Brain microvascular endothelial cell (primary cell): ENCODE results near the gene POU5F2.

Experiments
- DNase-seq: peaks from one replicate; pipeline ENCODE4 v3.0.0-alpha.2; 2020
- H3K27ac ChIP-seq: fragments of 250-450 bp; sonication (Bioruptor Pico); 2 replicates; pipeline ENCODE4 v1.5.1; 2020; ENCODE audit warnings: mild to moderate bottlenecking, moderate library complexity
- H3K27me3 ChIP-seq: fragments of 250-450 bp; sonication (Bioruptor Pico); replicated peaks from 2 replicates; pipeline ENCODE4 v1.5.1; 2020; ENCODE audit warnings: mild to moderate bottlenecking
- H3K36me3 ChIP-seq: fragments of 250-450 bp; sonication (Bioruptor Pico); replicated peaks from 2 replicates; pipeline ENCODE4 v1.5.1; 2020; ENCODE audit warnings: mild to moderate bottlenecking
- H3K4me3 ChIP-seq: 2 replicates; pipeline ENCODE4 v1.5.1; 2011; ENCODE audit warnings: low read depth, mild to moderate bottlenecking, control low read depth, low read length, moderate library complexity
- CTCF ChIP-seq: IDR thresholded peaks from 2 replicates; pipeline ENCODE4 v1.5.1; 2011; ENCODE audit warnings: low read depth, mild to moderate bottlenecking, moderate library complexity, low read length, control low read depth, inconsistent platforms; ENCODE audit errors: missing control alignments
- in situ Hi-C: cut with HindIII; loops from 2 replicates; pipeline ENCODE4 v1.10.0; 2017; ENCODE audit warnings: low sequenced_read_pairs, low pct_ligation_motif_present

Gene POU5F2

GRCh38 chr5:93723005-93723404 is 18.4 kb downstream of the POU5F2 start:
- no peak for DNase-seq

GRCh38 chr5:93722588-93722987 is 18.8 kb downstream of the POU5F2 start:
- no peak overlapping the region for H3K4me3 ChIP-seq
- TF ChIP-seq CTCF = no peak
- H3K36me3 ChIP-seq = no peaks in the 10 kb centered on the region
- no peak overlapping the region for H3K27ac ChIP-seq
- in situ Hi-C loops = no loop called here
- no peak for DNase-seq
- no peaks in the 10 kb centered on the region for H3K27me3 ChIP-seq

More at GRCh38 chr5:93723005-93723404, 18.4 kb downstream of the POU5F2 start:
- no peak for TF ChIP-seq CTCF
- no peaks in the 10 kb centered on the region for H3K27me3 ChIP-seq
- no peak overlapping the region for H3K4me3 ChIP-seq
- H3K27ac ChIP-seq = no peak overlapping the region
- H3K36me3 ChIP-seq = no peaks in the 10 kb centered on the region
- in situ Hi-C loops = no loop called here

- no peak overlapping the region for H3K27ac ChIP-seq
- no peaks in the 10 kb centered on the region for H3K27me3 ChIP-seq
- no peak for DNase-seq
- in situ Hi-C loops = no loop called here
- no peak for TF ChIP-seq CTCF
- no peaks in the 10 kb centered on the region for H3K36me3 ChIP-seq
- no peak overlapping the region for H3K4me3 ChIP-seq
Measured at GRCh38 chr5:93721511-93721910, 19.9 kb downstream of the POU5F2 start.

- Histone ChIP-seq H3K27me3 (no peaks in the 10 kb centered on the region), H3K4me3 (no peak overlapping the region), H3K36me3 (no peaks in the 10 kb centered on the region), H3K27ac (no peak overlapping the region)
- TF ChIP-seq CTCF = no peak
- DNase-seq = no peak
- in situ Hi-C loops = no loop called here
Measured at GRCh38 chr5:93721071-93721470, 20.3 kb downstream of the POU5F2 start.

GRCh38 chr5:93717162-93717561 is 24.2 kb downstream of the POU5F2 start:
- H3K27ac ChIP-seq = no peak overlapping the region
- no peak for TF ChIP-seq CTCF
- in situ Hi-C loops = no loop called here
- no peaks in the 10 kb centered on the region for H3K36me3 ChIP-seq
- DNase-seq = peak; percentile 27
- no peak overlapping the region for H3K4me3 ChIP-seq
- no peaks in the 10 kb centered on the region for H3K27me3 ChIP-seq

GRCh38 chr5:93716453-93716852 is 24.9 kb downstream of the POU5F2 start:
- Histone ChIP-seq H3K4me3 (no peak overlapping the region), H3K27ac (no peak overlapping the region), H3K27me3 (no peaks in the 10 kb centered on the region), H3K36me3 (no peaks in the 10 kb centered on the region)
- DNase-seq = no peak
- in situ Hi-C loops = no loop called here
- TF ChIP-seq CTCF = no peak
